ENCODE results near the gene CAST.

GRCh38 chr5:96648593-96648992 is 13.6 kb upstream of the CAST start:
- TF ChIP-seq ZEB2 (tag by site-specific recombination; IDR thresholded peaks at IDR 0.05) (no peak), CTCF (tag by site-specific recombination; IDR thresholded peaks at IDR 0.05) (no peak)

Data from HEK293 (cell line).